Transverse colon (tissue), 3 donors: ENCODE data around the gene HEXD.

Experiments
- EP300 ChIP-seq: sonication (generic); formaldehyde crosslinking; IDR thresholded peaks from one replicate; pipeline ENCODE4 v1.6.1; 2017; ENCODE audit warnings: antibody characterized with exemption, low read depth
- POLR2A ChIP-seq: fragments of 450-650 bp; IDR thresholded peaks from one replicate; pipeline ENCODE4 v1.6.1; 2016; ENCODE audit warnings: antibody characterized with exemption, mild to moderate bottlenecking, moderate library complexity
- TF ChIP-seq, protein P1 (sequence below), 5 experiments: fragments of 200-600 bp in 3 of 5; fragments of 450-650 bp in 2 of 5; sonication (generic) in 3 of 5; IDR thresholded peaks; 1 replicate in 2 of 5; 2 replicates in 3 of 5; pipeline ENCODE4 v1.5.1; 2016 to 2017; ENCODE audit warnings: antibody characterized with exemption in 5 of 5, inconsistent platforms in 3 of 5, mild to moderate bottlenecking in 2 of 5, moderate library complexity in 1 of 5

- TF ChIP-seq, protein P1, sequence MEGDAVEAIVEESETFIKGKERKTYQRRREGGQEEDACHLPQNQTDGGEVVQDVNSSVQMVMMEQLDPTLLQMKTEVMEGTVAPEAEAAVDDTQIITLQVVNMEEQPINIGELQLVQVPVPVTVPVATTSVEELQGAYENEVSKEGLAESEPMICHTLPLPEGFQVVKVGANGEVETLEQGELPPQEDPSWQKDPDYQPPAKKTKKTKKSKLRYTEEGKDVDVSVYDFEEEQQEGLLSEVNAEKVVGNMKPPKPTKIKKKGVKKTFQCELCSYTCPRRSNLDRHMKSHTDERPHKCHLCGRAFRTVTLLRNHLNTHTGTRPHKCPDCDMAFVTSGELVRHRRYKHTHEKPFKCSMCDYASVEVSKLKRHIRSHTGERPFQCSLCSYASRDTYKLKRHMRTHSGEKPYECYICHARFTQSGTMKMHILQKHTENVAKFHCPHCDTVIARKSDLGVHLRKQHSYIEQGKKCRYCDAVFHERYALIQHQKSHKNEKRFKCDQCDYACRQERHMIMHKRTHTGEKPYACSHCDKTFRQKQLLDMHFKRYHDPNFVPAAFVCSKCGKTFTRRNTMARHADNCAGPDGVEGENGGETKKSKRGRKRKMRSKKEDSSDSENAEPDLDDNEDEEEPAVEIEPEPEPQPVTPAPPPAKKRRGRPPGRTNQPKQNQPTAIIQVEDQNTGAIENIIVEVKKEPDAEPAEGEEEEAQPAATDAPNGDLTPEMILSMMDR (IDR thresholded peaks at IDR 0.05): no peak
- TF ChIP-seq POLR2A (no peak), EP300 (no peak)
Observed at GRCh38 chr17:82440991-82441627, 23.0 kb downstream of the HEXD start.
